ENCODE data around the gene NANOS2. TPM values are rescaled to one million over a fixed set of nuclear protein-coding genes. Genes with fewer than 3 reads are reported as not detected.

The NANOS2 gene
- total and polyA plus RNA-seq, 9 of the 15 experiments (the other 6 are each of a cell fraction or from before 2014, with no cell fraction given), result not detected

GRCh38 chr19:45959517-45960025, 45.0 kb upstream of the NANOS2 start (continued):
- no peak for TF ChIP-seq ZBTB5 (IDR thresholded peaks at IDR 0.05)
- TF ChIP-seq ZKSCAN1 (IDR thresholded peaks at IDR 0.05; ENCODE audit: low read depth, low read length), result no peak
- no peak for TF ChIP-seq KDM5B (IDR thresholded peaks at IDR 0.05; ENCODE audit: insufficient replicate concordance, low read depth, low read length)

GRCh38 chr19:45958769-45959516, 44.4 kb upstream of the NANOS2 start:
- no peak for FAIRE-seq
- POLR2A ChIA-PET, result interaction anchor here (0.5 kb wide), 1 partner anchor 14 kb away, joined by 5 read pairs; no protein-coding TSS in a partner anchor

More at GRCh38 chr19:45958769-45959516, 44.4 kb upstream of the NANOS2 start:
- BruUV-seq (replicated peaks), result no TSS peak
- ATAC-seq, result no peak
- no peaks in the 10 kb centered on the region for H3K79me2 ChIP-seq (ENCODE audit: control insufficient read depth, insufficient read depth, low read length)
- H3K4me1 ChIP-seq (replicated peaks in 1 of 2; ENCODE audit: control insufficient read depth in 2 of 2, insufficient read depth in 2 of 2, low read length in 2 of 2), result peaks cover 0 to 11% of the 10 kb centered on the region in 2 experiments; a peak in 2 of 5 replicates
- no peaks in the 10 kb centered on the region; the same call in 1 of the 2 replicates for H4K20me1 ChIP-seq (replicated peaks; ENCODE audit: control insufficient read depth, insufficient read depth, low read length)
- in situ Hi-C loops (cut with MboI), result no loop called here
- H2AFZ ChIP-seq (ENCODE audit: low read depth, low read length), result no peak overlapping the region
- H3K9me1 ChIP-seq (ENCODE audit: control insufficient read depth, insufficient read depth, low read length), result no peaks in the 10 kb centered on the region
- H3K9me3 ChIP-seq (replicated peaks; ENCODE audit: control insufficient read depth, insufficient read depth, low read depth, low read length), result no peaks in the 10 kb centered on the region
- H3K27ac ChIP-seq (ENCODE audit: extremely low read depth, low read depth, low read length), result no peak overlapping the region; the same call in 2 of the 3 replicates
- H3K4me2 ChIP-seq (ENCODE audit: insufficient read depth, low read length), result no peak overlapping the region
- CTCF ChIA-PET (ENCODE audit: low intra/inter-chr PET ratio), result no interaction called here
- TF ChIP-seq ZNF24 (IDR thresholded peaks at IDR 0.05) (peak; percentile 46; the same call in 1 of the 2 replicates), U2AF2 (optimal IDR thresholded peaks at IDR 0.05; ENCODE audit: low read depth, low read length) (no peak)
- no peak overlapping the region for H3K4me3 ChIP-seq
- peaks cover 26 to 55% of the 10 kb centered on the region in 2 experiments for H3K27me3 ChIP-seq (ENCODE audit: control insufficient read depth in 2 of 2, insufficient read depth in 2 of 2, low read length in 2 of 2)
- intact Hi-C loops (cut with micrococcal nuclease), result no loop called here
- DNase-seq (ENCODE audit: extremely low read depth in 1 of 4, low spot score in 3 of 4), result no peak
- 7% methylated on average over 12 of the region's 12 CpGs for WGBS (ENCODE audit: insufficient coverage, low coverage, missing lambda C conversion rate)
- no peak overlapping the region for H3K9ac ChIP-seq (ENCODE audit: insufficient read depth in 1 of 2, low read depth in 2 of 2, low read length in 2 of 2)
- H3K36me3 ChIP-seq (ENCODE audit: control insufficient read depth, insufficient read depth, low read length), result no peaks in the 10 kb centered on the region

Measured in K562 (cell line).